Thyroid gland (tissue), 4 donors: ENCODE results near the gene MAB21L3. TPM values are rescaled to one million over a fixed set of nuclear protein-coding genes. Genes with fewer than 3 reads are reported as not detected.

Source experiments
- DNase-seq, 2 donors: peaks; one replicate each; pipeline ENCODE4 v3.0.0-alpha.2; 2019
- H3K27ac ChIP-seq, 3 donors: fragments of 200-600 bp; sonication (generic); 1 replicate in 2 of 3; 2 replicates in 1 of 3; pipeline ENCODE4 v1.5.1; 2016 to 2019; ENCODE audit warnings: mild to moderate bottlenecking in 1 of 3, moderate library complexity in 1 of 3
- H3K27me3 ChIP-seq: fragments of 200-600 bp; sonication (generic); one replicate; pipeline ENCODE4 v1.5.1; 2019
- H3K36me3 ChIP-seq, 2 donors: fragments of 200-600 bp; sonication (generic); one replicate each; pipeline ENCODE4 v1.5.1; 2016 to 2019
- H3K4me1 ChIP-seq, 2 donors: fragments of 200-600 bp; sonication (generic); one replicate each; pipeline ENCODE4 v1.5.1; 2017 to 2019
- H3K4me3 ChIP-seq, 3 donors: fragments of 200-600 bp; sonication (generic); replicated peaks in 1 of 3; 1 replicate in 2 of 3; 2 replicates in 1 of 3; pipeline ENCODE4 v1.5.1; 2016; ENCODE audit warnings: mild to moderate bottlenecking in 1 of 3
- H3K9me3 ChIP-seq: fragments of 200-600 bp; sonication (generic); one replicate; pipeline ENCODE4 v1.5.1; 2017
- POLR2A ChIP-seq, 2 donors: fragments of 450-650 bp; IDR thresholded peaks; one replicate each; pipeline ENCODE4 v1.6.1; 2017; ENCODE audit warnings: antibody characterized with exemption in 2 of 2, mild to moderate bottlenecking in 2 of 2, moderate library complexity in 1 of 2
- WGBS, 2 donors: methylation state at CpG; one replicate each; pipeline ENCODE4 v1.1.5; 2017; 5-methylcytosine and 5-hydroxymethylcytosine counted together
- intact Hi-C: fragments of 100-400 bp; cut with DNase I; formaldehyde crosslinking; loops from one replicate; pipeline ENCODE4 v1.15.1; 2023
- total RNA-seq, 4 donors: library from RNA; depleted of rRNA; stranded (reverse); fragments of >200 nt; gene quantifications; one replicate each; pipeline ENCODE4 v1.2.3, GENCODE V29; 2016
- TF ChIP-seq, protein P1 (sequence below), 6 experiments: fragments of 200-600 bp in 3 of 6; fragments of 450-650 bp in 3 of 6; sonication (generic) in 3 of 6; IDR thresholded peaks; one replicate each; pipeline ENCODE4 v1.5.1; 2016 to 2019; ENCODE audit warnings: antibody characterized with exemption in 6 of 6, mild to moderate bottlenecking in 2 of 6, inconsistent platforms in 1 of 6, moderate library complexity in 1 of 6

Gene MAB21L3
- total RNA-seq, 4 donors from 2014 or later: 0.34 to 0.89 (median 0.73) TPM

GRCh38 chr1:116113615-116114014 is 2.4 kb downstream of the MAB21L3 start:
- Histone ChIP-seq H3K9me3 (no peaks in the 10 kb centered on the region), H3K4me1 (peaks cover 15 to 48% of the 10 kb centered on the region in 2 donors), H3K36me3 (no peaks in the 10 kb centered on the region), H3K4me3 (no peak overlapping the region), H3K27ac (no peak overlapping the region), H3K27me3 (no peaks in the 10 kb centered on the region)
- no peak for DNase-seq
- 81 to 87% methylated on average over 7 of the region's 7 CpGs for WGBS, 2 donors
- TF ChIP-seq POLR2A (IDR thresholded peaks at IDR 0.05): no peak
- TF ChIP-seq, protein P1, sequence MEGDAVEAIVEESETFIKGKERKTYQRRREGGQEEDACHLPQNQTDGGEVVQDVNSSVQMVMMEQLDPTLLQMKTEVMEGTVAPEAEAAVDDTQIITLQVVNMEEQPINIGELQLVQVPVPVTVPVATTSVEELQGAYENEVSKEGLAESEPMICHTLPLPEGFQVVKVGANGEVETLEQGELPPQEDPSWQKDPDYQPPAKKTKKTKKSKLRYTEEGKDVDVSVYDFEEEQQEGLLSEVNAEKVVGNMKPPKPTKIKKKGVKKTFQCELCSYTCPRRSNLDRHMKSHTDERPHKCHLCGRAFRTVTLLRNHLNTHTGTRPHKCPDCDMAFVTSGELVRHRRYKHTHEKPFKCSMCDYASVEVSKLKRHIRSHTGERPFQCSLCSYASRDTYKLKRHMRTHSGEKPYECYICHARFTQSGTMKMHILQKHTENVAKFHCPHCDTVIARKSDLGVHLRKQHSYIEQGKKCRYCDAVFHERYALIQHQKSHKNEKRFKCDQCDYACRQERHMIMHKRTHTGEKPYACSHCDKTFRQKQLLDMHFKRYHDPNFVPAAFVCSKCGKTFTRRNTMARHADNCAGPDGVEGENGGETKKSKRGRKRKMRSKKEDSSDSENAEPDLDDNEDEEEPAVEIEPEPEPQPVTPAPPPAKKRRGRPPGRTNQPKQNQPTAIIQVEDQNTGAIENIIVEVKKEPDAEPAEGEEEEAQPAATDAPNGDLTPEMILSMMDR (IDR thresholded peaks at IDR 0.05): no peak
- intact Hi-C loops: loop anchor here (10.0 kb wide), 1 partner anchor 619 kb away; no protein-coding TSS in a partner anchor

GRCh38 chr1:116115476-116116439 is 4.6 kb downstream of the MAB21L3 start:
- no peaks in the 10 kb centered on the region for H3K36me3 ChIP-seq
- peak overlapping the region in 1 of 3 donors; percentile 67 for H3K27ac ChIP-seq
- WGBS, 2 donors: 91 to 95% methylated on average over 4 of the region's 4 CpGs
- H3K4me3 ChIP-seq: no peak overlapping the region
- TF ChIP-seq, protein P1 (IDR thresholded peaks at IDR 0.05): no peak
- TF ChIP-seq POLR2A (IDR thresholded peaks at IDR 0.05): no peak
- intact Hi-C loops: loop anchor here (10.0 kb wide), 1 partner anchor 621 kb away; no protein-coding TSS in a partner anchor
- peak in 1 of 2 donors; percentile 32 for DNase-seq
- H3K9me3 ChIP-seq: no peaks in the 10 kb centered on the region
- H3K4me1 ChIP-seq: peaks cover 26 to 62% of the 10 kb centered on the region in 2 donors
- no peaks in the 10 kb centered on the region for H3K27me3 ChIP-seq

DNA sequence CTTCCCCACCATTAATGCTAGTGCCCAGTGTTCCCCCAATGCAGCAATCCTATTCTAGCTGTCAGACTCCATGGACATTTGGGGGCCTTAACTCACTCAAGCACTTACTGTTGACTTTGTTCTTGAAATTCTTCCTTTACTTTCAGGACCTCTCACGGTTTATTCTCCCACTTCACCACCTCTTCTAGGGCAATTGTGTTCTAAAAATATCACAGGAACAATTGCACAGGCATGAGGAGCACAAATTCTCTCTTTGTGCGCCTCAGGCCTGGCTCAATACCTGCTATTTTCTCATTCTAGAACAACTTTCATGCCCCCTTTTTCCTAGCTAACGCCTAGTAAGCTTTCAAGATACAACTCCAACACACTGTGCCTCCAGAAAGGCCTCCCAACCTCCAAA is 7.3 kb downstream of the MAB21L3 start:
- H3K27ac ChIP-seq: peak overlapping the region in 2 of 3 donors; percentile 58 to 79
- H3K36me3 ChIP-seq: no peaks in the 10 kb centered on the region
- peaks cover 25 to 54% of the 10 kb centered on the region in 2 donors for H3K4me1 ChIP-seq
- DNase-seq: peak; percentile 26 to 39
- 31 to 42% methylated on average over 3 of the region's 3 CpGs for WGBS, 2 donors
- TF ChIP-seq, protein P1 (IDR thresholded peaks at IDR 0.05): no peak
- TF ChIP-seq POLR2A (IDR thresholded peaks at IDR 0.05): no peak
- H3K9me3 ChIP-seq: no peaks in the 10 kb centered on the region
- intact Hi-C loops: loop anchor here (10.0 kb wide), 1 partner anchor 624 kb away; no protein-coding TSS in a partner anchor
- H3K27me3 ChIP-seq: no peaks in the 10 kb centered on the region
- H3K4me3 ChIP-seq: no peak overlapping the region

DNA sequence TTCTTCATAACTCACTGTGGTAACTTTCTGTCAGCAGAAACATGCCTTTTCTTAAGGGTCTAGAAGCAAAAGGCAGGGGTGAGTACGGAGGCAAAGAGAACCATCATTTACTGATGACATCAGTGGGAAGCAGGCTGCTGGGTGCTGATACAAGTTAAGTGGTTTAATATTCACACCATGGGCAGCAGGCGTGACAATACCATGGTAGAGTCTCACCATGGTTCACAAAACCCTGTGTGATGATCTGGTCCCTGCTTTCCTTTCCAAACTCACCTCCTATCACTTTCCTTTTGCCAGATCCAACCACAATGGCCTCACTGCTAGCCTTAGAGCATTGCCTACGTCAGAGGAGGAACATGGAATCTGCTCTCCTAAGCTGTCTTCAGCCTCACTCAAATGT is 8.7 kb downstream of the MAB21L3 start:
- TF ChIP-seq, protein P1 (IDR thresholded peaks at IDR 0.05): no peak
- no peak for TF ChIP-seq POLR2A (IDR thresholded peaks at IDR 0.05)
- H3K36me3 ChIP-seq: no peaks in the 10 kb centered on the region
- 78 to 88% methylated on average over 3 of the region's 3 CpGs for WGBS, 2 donors
- H3K27me3 ChIP-seq: no peaks in the 10 kb centered on the region
- H3K27ac ChIP-seq: no peak overlapping the region
- peaks cover 26 to 57% of the 10 kb centered on the region in 2 donors for H3K4me1 ChIP-seq
- no peaks in the 10 kb centered on the region for H3K9me3 ChIP-seq
- no peak for DNase-seq
- H3K4me3 ChIP-seq: no peak overlapping the region
- intact Hi-C loops: loop anchor here (10.0 kb wide), 1 partner anchor 625 kb away; no protein-coding TSS in a partner anchor
